SKM-1 (cell line): ENCODE results near the gene ZMYND19.
"Not testable (repeated sequence)": the region's sequence is repeated elsewhere in the genome, so short reads cannot be mapped to it uniquely, and the experiment has no call there.

Experiments used
- DNase-seq: peaks from one replicate; lab custom pipeline; 2025; ENCODE audit not compliant: unreplicated experiment; lab: John Stamatoyannopoulos, UW

ZMYND19 gene

DNA sequence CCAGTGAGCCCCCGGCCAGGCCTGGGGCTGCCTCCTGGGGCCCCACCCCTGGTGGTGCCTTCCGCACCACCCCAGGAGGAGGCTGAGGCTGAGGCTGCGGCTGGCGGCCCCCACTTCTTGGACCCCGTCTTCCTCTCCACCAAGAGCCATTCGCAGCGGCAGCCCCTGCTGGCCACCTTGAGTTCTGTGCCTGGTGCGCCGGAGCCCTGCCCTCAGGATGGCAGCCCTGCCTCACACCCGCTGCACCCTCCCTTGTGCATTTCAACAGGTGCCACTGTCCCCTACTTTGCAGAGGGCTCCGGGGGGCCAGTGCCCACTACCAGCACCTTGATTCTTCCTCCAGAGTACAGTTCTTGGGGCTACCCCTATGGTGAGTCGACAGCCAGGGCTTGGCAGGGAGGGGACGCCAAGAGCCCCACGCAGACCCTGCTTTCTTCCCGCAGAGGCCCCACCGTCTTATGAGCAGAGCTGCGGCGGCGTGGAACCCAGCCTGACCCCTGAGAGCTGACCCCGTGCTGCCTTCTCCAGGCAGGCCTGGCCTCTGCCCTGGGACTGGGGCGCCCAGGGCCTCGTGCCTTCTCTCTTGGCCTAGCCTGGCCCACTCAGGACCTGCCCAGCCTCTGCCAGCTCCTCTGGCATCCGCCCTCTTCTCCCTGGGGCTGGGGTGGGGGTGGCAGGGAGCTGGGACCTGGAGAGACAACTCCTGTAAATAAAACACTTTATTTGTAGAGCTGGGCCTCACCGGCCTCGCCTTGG lies 24.5 kb upstream of the ZMYND19 start:
- no peak for DNase-seq

DNA sequence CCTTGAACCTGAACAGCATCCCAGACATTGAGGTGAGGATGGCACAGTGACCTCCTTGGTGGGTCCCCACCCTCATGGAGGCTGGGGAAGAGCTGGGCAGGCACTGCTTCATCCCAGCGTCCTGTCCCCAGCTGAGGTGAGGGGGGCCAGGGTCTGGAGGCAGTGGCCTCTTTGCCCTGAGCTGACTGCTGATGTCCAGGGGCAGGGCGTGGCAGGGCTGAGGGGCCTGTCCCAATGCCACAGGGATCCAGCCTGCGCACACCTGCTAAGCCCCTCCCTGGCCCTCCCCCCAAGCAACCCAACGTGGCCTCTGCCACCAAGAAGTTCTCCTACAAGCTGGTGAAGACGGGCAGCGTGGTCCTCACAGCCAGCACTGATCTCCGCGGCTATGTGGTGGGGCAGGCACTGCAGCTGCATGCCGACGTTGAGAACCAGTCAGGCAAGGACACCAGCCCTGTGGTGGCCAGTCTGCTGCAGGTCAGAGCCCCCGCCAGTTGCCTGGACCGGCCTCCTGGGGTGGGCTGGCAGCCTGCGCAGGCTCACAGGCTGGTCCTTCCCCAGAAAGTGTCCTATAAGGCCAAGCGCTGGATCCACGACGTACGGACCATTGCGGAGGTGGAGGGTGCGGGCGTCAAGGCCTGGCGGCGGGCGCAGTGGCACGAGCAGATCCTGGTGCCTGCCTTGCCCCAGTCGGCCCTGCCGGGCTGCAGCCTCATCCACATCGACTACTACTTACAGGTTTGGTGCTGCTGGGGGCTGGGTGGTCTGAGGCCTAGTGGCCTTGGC lies 23.6 kb upstream of the ZMYND19 start:
- DNase-seq, result no peak

DNA sequence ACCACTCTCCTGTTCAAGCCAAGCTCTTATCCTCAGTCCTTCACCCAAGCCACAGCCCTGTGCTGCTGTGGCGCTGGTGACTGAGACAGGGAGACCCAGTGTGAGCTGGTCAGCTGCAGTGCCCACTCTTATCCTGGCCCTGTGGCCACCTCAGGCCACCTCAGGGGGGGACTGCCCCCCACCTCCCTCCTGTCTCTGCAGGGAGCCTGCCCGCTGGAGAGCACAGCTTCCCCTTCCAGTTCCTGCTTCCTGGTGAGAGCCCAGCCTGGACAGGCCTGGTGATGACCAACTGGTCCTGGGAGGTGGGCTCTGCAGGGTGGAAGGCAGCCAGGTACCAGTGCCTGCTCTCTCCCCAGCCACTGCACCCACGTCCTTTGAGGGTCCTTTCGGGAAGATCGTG lies 22.9 kb upstream of the ZMYND19 start:
- DNase-seq, result no peak

DNA sequence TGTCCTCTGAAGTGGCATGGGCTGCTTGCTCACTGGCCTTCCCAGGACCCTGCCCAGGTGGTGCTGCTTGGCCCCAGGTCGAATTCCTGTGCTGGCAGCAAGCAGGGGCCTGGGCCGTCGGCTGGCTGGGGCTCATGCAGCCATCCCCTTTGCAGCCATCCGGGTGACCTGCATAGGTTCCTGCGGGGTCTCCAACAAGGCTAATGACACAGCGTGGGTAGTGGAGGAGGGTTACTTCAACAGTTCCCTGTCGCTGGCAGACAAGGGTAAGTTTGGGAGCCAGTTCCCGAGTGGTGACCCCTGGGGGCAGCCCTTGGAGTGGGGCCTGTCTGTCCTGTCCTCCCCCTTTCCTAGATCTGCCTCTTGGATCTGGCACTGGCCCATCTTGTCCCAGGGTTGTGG lies 22.4 kb upstream of the ZMYND19 start:
- no peak for DNase-seq

DNA sequence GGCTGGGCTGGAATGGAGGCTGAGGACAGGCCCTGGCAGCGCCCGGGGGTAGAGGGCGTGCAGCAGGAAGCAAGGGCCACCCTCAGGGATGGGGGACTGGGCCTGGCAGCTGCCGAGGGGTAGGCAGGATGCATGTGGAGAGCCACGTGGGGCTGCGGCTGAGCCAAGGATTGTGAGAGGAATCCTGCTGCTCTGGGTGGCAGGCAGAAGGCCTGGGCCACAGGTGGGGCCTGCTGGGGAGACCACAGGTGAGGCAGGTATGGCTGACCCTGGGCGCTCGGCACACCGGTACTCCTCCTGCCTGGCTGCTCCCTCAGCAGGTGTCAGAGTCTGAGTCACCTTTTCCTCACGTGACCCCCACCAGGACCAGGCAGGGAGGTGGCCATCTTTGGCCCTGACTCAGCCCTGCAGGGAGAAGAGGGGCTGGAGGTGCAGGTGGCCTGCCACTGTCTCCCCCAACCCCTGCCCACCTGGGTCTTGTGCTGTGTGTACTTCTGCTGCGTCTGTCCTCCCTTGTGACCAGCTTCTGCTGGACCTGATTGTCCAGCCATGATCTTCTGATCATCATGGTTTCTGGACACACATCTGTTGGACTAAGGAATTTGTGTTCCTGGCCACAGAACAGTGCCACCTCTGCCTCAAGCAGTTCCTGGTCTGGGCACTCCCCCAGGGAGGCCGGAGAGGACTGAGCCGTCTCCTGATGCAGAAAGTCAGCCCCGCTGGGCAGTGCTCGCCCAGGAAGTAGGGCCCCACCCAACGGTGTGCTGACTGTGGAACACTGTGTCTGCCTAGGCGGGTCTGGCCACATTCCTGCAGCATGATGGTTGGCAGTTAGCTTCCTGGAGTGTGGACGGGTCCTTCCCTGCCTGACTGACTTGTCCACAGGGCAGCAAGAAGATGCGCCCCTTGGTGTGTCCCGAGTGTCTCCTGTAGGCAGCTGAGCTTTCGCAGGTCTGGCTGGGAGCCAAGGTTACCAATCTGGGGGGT lies 21.6 kb upstream of the ZMYND19 start:
- DNase-seq, result no peak

DNA sequence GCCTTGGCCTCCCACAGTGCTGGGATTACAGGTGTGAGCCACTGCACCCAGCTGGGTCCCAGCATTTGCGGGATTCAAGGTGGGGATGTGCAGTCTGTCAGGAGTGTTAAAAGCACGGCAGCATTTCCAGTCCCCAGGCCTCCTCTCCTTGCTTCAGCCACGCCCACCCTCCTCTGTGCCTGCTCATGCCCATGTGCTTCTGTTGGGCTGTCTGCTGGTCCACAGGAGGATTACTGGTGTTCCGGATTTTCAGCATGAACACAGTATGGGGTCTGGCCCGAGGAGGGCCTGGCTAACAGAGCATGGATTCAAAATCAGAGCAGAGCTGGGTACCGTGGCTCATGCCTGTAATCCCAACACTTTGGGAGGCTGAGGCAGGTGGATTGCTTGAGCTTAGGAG lies 20.6 kb upstream of the ZMYND19 start:
- no peak for DNase-seq

DNA sequence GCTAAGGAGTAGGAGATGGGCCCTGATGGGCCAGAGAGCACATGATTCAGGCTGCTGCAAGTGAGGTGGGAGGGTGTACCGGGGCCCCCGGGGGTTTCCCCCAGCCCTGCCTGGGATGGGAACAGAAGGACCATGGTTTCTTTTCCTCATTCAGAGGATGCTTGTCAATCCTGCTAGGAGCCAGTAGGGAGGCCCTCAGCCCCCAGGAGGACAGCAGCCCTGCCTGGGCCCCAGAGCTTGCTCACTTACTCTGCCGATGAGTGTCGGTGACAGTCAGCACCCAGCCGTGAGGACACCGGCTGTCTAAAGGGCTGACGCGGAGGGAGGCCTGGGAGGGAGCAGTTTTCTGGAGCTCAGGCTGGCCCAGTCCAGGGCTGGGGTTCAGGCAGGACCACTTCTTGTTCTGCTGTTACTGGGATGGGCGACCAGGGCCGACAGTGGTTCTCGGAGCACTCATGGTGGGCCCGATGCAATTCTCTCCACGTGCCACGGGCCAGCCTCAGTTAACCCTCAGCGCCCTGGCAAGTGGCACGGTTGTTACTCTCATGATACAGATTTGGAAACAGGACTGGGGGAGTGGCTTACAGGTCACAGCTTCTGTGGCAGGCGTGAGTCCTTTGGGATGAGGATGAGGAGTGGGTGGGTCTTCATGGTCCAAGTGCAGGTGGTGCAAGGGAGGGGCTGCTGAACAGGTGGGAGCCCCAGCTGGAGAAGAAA lies 17.0 kb upstream of the ZMYND19 start:
- no peak for DNase-seq

DNA sequence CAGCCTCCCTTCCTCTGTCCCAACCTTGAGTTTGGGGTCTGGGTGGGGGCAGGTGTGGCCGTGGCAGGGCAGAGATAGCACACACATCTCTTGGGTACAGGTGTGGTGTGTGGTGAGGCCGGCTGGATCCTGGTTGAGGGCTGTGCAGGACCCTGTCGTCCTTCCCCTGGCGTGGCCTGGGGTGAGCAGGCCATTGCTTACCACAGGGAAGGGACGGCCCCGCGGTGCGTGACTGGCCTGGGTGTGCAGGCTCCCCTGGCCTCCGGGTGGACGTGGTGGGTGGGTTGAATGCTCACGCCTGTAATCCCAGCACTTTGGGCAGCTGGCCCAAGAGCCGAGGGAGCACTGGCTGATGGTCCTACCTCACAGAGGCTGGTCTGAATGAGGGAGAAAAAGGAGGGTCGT lies 16.4 kb upstream of the ZMYND19 start:
- DNase-seq, result no peak

DNA sequence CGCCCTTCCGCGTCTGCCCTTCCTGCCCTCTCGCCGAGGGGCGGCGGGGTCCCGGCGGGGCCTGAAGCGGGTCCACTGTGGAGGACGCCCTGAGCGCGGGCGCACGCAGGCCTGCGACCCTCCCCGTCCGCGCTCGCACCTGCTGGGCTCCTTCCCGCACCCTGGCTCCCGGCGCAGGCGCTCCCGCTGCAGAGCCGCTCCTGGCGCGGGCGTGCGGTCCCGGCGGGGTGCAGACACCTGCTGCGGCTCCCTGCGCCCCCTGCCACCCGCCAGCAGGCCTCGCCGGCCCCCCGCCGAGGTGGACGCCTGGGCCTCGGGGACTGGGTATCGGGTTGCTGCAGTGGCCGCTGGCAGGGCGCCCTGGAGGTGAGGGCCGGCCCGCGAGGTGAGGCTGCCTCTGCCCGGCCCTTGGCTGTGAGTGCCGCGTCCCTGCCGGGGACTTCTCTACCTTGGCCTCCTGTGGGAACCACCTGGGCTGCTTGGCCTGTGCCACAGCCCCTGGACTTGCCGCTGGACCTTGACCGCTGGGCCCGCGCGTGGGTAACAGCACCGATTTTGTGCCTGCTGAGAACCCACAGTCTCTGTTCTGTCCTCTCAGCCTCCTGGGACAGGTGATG lies 15.8 kb upstream of the ZMYND19 start:
- no peak for DNase-seq

DNA sequence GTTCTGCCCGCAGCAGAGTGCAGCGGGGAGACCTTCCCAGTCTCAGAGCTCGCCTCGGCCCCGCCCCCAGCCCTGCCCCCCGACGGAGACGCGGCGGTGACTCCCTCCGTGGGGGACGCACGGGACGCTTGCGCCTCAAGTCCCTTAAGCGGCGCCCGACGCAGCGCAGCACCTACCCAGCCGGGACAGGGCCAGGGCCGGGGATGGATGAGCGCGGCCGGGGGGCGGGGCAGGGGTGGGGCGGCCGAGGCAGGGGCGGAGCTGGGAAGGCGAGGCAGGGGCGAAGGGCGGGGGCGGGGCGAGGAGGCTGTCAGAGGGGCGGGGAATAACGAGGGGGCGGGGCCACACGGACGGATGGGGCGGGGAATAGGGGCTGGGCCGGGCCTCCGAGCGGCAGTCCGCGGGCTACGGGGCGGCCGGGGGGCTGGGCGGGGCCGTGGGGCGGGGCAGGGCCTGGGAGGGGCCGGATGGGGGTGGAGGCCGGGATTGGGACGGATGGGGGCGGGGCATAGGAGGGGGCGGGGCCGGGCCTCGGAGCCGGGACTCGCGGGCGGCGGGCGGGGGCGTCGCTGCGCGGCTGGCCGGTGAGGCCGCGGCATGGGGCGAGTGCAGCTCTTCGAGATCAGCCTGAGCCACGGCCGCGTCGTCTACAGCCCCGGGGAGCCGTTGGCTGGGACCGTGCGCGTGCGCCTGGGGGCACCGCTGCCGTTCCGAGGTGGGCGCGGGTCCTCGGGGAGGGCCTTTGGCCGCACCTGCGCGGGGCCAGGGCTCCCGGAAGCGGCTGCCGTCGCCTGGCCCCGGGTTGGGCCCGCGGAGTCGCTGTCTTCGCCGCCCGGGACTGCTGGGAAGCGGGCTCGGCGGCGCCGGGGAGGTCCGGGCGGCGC lies 15.1 kb upstream of the ZMYND19 start, which contains the start of gene ARRDC1:
ARRDC1 (plus strand) TSS at position 566 of the 884 bp plus-strand sequence; CDS start at position 598, 32 bp downstream.
- peak; percentile 78 for DNase-seq

DNA sequence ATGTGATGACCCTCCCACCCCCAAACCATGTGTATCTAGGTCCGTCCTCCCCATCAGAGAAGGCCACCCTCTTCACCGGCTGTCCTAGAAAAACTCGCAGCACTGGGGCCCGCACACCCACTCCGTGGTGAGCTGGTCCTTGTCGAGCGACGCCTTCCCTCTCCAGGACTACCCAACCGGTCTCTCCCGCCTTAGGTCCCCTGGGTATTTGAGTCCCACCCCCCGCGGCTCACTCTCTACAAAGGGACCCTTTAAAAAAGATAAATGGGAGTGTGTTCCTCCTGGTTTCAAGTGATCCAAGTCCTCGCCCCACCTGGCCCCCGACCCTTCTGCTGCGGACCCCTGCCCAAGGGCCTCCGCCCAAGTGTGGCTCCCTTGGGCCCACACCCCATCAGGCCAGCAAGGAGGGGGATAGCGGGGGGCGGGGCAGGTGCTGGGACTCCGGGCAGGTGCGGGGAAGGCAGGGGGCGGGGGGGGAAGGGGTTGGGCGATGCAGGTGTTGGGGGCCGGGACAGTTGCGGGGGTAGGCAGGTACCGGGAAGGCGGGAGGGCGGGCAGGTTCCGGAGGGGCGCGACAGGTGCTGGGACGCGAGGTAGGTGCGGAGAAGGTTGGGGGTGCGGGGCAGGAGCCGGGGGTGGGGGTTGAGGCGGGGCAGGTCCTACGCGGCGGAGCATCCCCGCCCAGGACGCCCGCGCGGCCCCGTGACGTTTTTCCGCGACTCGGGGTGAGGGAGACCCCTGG lies 14.2 kb upstream of the ZMYND19 start:
- DNase-seq, result no peak

DNA sequence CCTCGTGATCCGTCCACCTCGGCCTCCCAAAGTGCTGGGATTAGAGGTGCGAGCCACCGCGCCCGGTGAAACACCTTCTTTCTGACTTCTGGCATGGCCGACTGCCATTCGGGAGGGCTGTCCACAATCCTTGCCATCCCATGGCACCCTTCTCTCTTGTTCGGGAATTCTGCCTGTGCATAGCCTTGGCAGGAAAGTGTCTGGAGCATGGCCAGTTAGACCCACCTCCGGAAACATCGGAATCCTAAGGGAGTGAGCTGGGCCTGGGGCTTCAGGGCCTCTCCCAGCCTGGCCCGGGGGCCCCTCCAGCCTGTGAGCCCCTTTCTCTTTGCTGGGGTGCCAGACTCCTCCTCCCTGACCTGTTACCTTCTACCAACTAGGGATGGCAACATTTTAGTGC lies 13.6 kb upstream of the ZMYND19 start:
- DNase-seq, result no peak

DNA sequence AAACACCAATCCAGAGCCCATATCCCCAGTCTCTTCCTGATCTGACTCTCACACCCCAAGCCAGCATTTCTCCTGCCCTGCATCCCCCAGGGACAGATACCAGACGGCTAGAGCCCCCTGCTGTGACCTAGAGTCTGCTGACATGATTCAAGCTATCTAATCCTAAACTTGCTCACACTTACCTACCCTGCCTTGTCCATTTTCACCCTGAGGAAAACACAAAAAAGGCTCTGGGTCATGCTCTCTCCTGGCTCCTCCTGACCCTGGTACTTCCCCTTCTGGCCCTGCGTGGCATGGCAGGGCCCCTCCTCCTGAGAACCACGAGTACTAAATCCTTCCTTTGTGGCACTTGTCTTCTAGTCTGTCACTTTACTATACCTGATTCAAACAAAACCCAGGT lies 12.3 kb upstream of the ZMYND19 start:
- DNase-seq, result peak; percentile 63

DNA sequence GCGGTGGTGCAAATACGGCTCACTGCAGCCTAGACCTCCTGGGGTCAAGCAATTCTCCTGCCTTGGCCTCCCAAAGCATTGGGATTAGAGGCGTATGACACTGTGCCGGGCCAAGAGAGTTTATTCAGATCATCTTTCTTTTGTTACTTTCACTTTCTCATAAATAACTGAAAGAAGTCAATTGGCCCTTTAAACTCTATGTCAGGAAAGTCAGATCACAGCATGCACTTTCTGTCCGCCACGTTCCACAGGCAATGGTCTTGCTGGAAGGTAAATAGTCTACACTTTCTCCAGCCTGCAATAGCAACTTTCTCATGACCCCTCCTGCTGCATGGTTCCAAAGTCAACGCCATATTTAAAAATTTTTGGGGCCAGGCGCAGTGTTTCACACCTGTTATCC lies 8.6 kb upstream of the ZMYND19 start:
- no peak for DNase-seq

DNA sequence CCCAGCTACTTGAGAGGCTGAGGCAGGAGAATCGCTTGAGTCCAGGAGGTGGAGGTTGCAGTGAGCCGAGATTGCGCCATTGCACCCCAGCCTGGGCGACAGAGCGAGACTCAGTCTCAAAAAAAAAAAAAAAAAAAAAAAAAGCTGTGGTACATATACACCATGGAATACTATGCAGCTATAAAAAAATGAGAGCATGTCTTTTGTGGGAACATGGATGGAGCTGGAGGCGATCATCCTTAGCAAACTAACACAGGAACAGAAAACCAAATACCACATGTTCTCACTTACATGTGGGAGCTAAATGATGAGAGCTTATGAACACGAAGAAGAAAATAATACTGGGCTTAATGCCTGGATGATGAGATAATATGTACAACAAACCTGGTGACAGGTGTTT lies 6.3 kb upstream of the ZMYND19 start:
- DNase-seq, result not testable (repeated sequence)

DNA sequence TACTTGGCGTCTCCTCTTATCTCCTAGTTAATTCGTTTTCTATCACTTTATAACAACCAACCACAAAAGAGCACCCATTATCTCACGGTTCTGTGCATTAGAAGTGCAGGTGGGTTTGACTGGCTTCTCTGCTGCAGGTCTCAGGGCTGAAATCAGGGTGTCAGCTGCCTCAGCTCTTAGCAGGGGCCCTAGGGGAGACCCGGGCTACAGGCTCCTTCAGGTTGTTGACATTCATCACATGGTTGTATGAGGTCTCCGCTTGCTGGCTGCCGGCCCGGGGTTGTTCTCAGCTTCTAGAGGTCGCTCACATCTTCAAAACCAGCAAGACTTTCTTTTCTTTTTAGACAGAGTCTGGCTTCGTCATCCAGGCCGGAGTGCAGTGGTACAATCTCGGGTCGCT lies 2.9 kb upstream of the ZMYND19 start:
- no peak for DNase-seq

DNA sequence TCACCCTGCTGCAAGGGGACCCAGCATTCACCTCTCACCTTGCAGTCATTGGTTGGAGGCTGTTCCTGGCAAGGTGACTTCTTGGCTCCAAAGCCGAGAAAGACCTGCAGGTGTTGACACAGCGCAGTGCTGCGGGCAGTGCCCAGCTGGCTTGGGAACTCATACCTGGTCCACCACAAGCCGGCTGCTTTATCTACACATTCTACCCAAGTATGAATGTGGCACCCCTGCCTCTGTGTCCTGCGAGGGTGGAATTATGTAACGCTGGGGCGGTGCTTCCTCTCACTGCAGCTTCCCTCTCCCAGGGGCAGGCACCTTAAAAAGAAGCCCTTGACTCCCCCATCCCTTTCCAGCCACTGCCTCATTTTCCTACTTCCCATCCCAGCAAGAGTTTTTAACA lies 2.5 kb upstream of the ZMYND19 start:
- peak; percentile 46 for DNase-seq

DNA sequence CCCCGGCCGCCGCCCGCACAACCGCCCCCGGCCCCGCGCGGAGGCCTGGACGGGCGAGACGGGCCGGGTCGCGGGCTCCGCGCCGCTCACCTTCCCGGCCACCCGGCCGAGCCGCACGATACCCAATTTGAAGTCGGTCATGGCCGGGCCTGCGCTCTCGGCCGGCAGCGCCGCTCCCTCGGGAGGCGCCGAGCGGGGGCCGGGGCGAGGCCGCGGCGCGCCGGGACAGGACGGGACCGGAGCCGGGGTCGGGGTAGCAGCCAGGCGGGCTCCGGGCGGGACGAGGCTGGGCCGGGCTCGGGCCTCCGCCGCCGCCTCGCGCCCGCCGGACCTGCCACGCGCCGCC lies 216 bp downstream of the ZMYND19 start:
- DNase-seq, result no peak
